HCT116 (cell line): ENCODE measurements around the gene CGB7.

Experiments used
- CTCF ChIP-seq, 3 experiments: fragments of 200-600 bp in 1 of 3; sonication (generic) in 1 of 3; IDR thresholded peaks in 2 of 3; conservative IDR thresholded peaks in 1 of 3; 2 replicates each; pipeline ENCODE4 v1.5.1; 2012 to 2017; ENCODE audit warnings: low read depth in 2 of 3, low read length in 2 of 3, antibody characterized with exemption in 1 of 3, borderline replicate concordance in 1 of 3, control low read depth in 1 of 3, mild to moderate bottlenecking in 1 of 3, mixed read lengths in 1 of 3, mixed run types in 1 of 3, moderate library complexity in 1 of 3; ENCODE audit not compliant: insufficient read depth in 1 of 3
- JUND ChIP-seq: IDR thresholded peaks from 2 replicates; pipeline ENCODE4 v1.6.1; 2012
- POLR2A ChIP-seq: IDR thresholded peaks from 2 replicates; pipeline ENCODE4 v1.7.0; 2011; ENCODE audit warnings: borderline replicate concordance; ENCODE audit not compliant: insufficient read depth, insufficient read length; ENCODE audit errors: extremely low read depth
- POLR2AphosphoS5 ChIP-seq: IDR thresholded peaks from 2 replicates; pipeline ENCODE4 v1.6.1; 2011; ENCODE audit warnings: mild to moderate bottlenecking, low read depth, low read length, moderate library complexity
- ZFX ChIP-seq: fragments of 450-650 bp; IDR thresholded peaks from 2 replicates; pipeline ENCODE4 v1.6.1; 2017

GRCh38 chr19:49065905-49066512 is 8.5 kb upstream of the CGB7 start:
- TF ChIP-seq CTCF (IDR thresholded peaks at IDR 0.05 in 2 of 3, conservative IDR thresholded peaks at IDR 0.05 in 1 of 3; ENCODE audit: borderline replicate concordance in 1 of 3, insufficient read depth in 1 of 3, low read depth in 2 of 3, low read length in 2 of 3) (no peak), JUND (no peak), POLR2AphosphoS5 (0 out of 2 replicates have a peak, but pooled peaks have one; percentile 14), ZFX (no peak), POLR2A (no peak)
